ENCODE results near the gene METTL24. TPM values are rescaled to one million over a fixed set of nuclear protein-coding genes. Genes with fewer than 3 reads are reported as not detected.

METTL24 gene
- total RNA-seq, 1 experiment from 2014 or later = not detected

DNA sequence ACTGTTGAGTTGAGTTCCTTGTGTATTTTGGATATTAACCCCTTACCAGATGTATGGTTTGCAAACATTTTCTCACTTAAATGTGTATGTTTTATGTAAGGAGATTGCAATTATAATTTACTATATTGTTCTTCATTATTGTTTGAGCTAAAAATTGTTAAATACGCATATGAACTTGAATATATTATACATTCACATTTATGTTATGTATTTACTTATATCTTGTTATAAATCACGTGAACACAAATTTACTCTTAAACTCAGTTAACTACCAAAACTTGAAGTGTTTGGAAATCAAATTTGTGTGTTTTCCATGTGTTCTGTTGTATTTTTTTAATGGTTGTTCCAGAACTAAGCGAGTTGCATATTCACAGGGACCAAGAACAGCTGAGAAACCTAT, 159.6 kb downstream of the METTL24 start:
- BruUV-seq (replicated peaks) = no TSS peak
- no peak for DNase-seq
- Histone ChIP-seq H3K4me2 (no peak overlapping the region), H3K9me3 (ENCODE audit: insufficient read depth, low read depth) (no peaks in the 10 kb centered on the region), H3K4me3 (no peak overlapping the region), H3K27ac (no peak overlapping the region), H3K36me3 (ENCODE audit: low read depth) (peaks cover 6% of the 10 kb centered on the region), H3F3A (ENCODE audit: insufficient read depth, low read depth) (no peaks in the 10 kb centered on the region), H3K27me3 (ENCODE audit: insufficient read depth, low read depth) (no peaks in the 10 kb centered on the region), H2AFZ (no peak overlapping the region), H3K4me1 (replicated peaks; ENCODE audit: insufficient read depth) (no peaks in the 10 kb centered on the region), H3K9me2 (ENCODE audit: insufficient read depth) (no peaks in the 10 kb centered on the region), H3K79me2 (ENCODE audit: low read depth) (peaks cover 24% of the 10 kb centered on the region), H4K20me1 (ENCODE audit: insufficient read depth) (peaks cover 5% of the 10 kb centered on the region)
- TF ChIP-seq, protein P1, sequence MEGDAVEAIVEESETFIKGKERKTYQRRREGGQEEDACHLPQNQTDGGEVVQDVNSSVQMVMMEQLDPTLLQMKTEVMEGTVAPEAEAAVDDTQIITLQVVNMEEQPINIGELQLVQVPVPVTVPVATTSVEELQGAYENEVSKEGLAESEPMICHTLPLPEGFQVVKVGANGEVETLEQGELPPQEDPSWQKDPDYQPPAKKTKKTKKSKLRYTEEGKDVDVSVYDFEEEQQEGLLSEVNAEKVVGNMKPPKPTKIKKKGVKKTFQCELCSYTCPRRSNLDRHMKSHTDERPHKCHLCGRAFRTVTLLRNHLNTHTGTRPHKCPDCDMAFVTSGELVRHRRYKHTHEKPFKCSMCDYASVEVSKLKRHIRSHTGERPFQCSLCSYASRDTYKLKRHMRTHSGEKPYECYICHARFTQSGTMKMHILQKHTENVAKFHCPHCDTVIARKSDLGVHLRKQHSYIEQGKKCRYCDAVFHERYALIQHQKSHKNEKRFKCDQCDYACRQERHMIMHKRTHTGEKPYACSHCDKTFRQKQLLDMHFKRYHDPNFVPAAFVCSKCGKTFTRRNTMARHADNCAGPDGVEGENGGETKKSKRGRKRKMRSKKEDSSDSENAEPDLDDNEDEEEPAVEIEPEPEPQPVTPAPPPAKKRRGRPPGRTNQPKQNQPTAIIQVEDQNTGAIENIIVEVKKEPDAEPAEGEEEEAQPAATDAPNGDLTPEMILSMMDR (conservative IDR thresholded peaks at IDR 0.05) = no peak
- TF ChIP-seq EZH2 (IDR thresholded peaks at IDR 0.05; ENCODE audit: low read depth) = no peak
- ChIA-PET POLR2A (ENCODE audit: unreplicated experiment) (no interaction called here), CTCF (no interaction called here)
- intact Hi-C loops (cut with micrococcal nuclease; ENCODE audit: unreplicated experiment) = no loop called here

DNA sequence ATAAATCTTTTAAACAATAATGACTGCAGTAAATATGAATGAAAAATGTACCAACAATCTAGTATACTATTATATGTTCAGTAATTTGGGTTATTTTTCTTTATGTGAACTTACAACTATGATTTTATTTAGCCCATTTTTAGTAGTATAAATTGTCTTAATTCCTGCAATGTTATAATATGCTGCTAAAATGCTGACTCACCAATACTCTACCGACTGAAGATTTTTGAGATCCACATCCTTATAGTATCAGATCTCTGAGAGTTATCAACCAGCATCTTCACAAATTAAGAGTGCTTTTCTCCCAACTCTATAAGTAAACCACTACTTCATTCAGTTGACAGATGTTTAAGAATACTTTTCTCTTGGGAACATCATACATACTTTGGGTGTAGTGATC, 161.3 kb downstream of the METTL24 start:
- H3K79me2 ChIP-seq (ENCODE audit: low read depth) = peaks cover 28% of the 10 kb centered on the region
- intact Hi-C loops (cut with micrococcal nuclease; ENCODE audit: unreplicated experiment) = no loop called here
- no peak for DNase-seq
- POLR2A ChIA-PET (ENCODE audit: unreplicated experiment) = no interaction called here
- CTCF ChIA-PET = no interaction called here
- TF ChIP-seq EZH2 (IDR thresholded peaks at IDR 0.05; ENCODE audit: low read depth) = no peak
- TF ChIP-seq, protein P1 (conservative IDR thresholded peaks at IDR 0.05) = no peak
- H3K4me3 ChIP-seq = no peak overlapping the region
- no peaks in the 10 kb centered on the region for H3K4me1 ChIP-seq (replicated peaks; ENCODE audit: insufficient read depth)
- H2AFZ ChIP-seq = no peak overlapping the region
- no peaks in the 10 kb centered on the region for H3K27me3 ChIP-seq (ENCODE audit: insufficient read depth, low read depth)
- no TSS peak for BruUV-seq (replicated peaks)
- no peak overlapping the region for H3K27ac ChIP-seq
- peaks cover 7% of the 10 kb centered on the region for H3K36me3 ChIP-seq (ENCODE audit: low read depth)
- peaks cover 10% of the 10 kb centered on the region; the same call in 1 of the 2 replicates for H4K20me1 ChIP-seq (ENCODE audit: insufficient read depth)
- H3K9me3 ChIP-seq (ENCODE audit: insufficient read depth, low read depth) = no peaks in the 10 kb centered on the region
- H3K9me2 ChIP-seq (ENCODE audit: insufficient read depth) = no peaks in the 10 kb centered on the region
- no peaks in the 10 kb centered on the region for H3F3A ChIP-seq (ENCODE audit: insufficient read depth, low read depth)
- no peak overlapping the region for H3K4me2 ChIP-seq

DNA sequence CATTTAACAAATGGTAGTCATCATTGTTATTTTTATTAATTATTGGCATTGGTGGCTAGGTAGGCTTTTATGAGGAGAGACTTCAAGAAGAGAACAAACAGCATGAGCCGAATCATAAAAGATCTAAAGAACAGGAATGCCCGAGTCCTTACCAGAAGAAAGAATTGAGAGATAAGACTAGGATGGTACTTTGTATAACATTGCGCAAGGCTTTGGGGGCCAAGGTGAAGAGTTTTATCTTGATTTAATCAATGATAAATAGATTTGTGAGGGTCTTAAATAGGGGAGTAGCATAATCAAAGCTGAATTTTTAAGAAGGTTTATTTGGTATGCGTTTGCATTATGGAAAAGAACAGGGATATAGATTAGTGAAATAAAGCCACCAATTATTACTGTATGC, 162.5 kb downstream of the METTL24 start:
- H3K36me3 ChIP-seq (ENCODE audit: low read depth) = peaks cover 7% of the 10 kb centered on the region
- ChIA-PET POLR2A (ENCODE audit: unreplicated experiment) (no interaction called here), CTCF (no interaction called here)
- no peaks in the 10 kb centered on the region for H3K9me2 ChIP-seq (ENCODE audit: insufficient read depth)
- H3K9me3 ChIP-seq (ENCODE audit: insufficient read depth, low read depth) = no peaks in the 10 kb centered on the region
- no peak overlapping the region for H3K4me2 ChIP-seq
- H3K4me1 ChIP-seq (replicated peaks; ENCODE audit: insufficient read depth) = no peaks in the 10 kb centered on the region
- no peak for DNase-seq
- H2AFZ ChIP-seq = no peak overlapping the region
- H3K27ac ChIP-seq = no peak overlapping the region
- TF ChIP-seq EZH2 (IDR thresholded peaks at IDR 0.05; ENCODE audit: low read depth) = no peak
- TF ChIP-seq, protein P1 (conservative IDR thresholded peaks at IDR 0.05) = no peak
- intact Hi-C loops (cut with micrococcal nuclease; ENCODE audit: unreplicated experiment) = no loop called here
- no TSS peak for BruUV-seq (replicated peaks)
- no peaks in the 10 kb centered on the region for H3K27me3 ChIP-seq (ENCODE audit: insufficient read depth, low read depth)
- peaks cover 38% of the 10 kb centered on the region for H3K79me2 ChIP-seq (ENCODE audit: low read depth)
- no peaks in the 10 kb centered on the region for H3F3A ChIP-seq (ENCODE audit: insufficient read depth, low read depth)
- H4K20me1 ChIP-seq (ENCODE audit: insufficient read depth) = peaks cover 18% of the 10 kb centered on the region
- H3K4me3 ChIP-seq = no peak overlapping the region

Other genes starting within 250 kb of the METTL24 start
- 14.8 and 17.0 TPM in 2 replicates for gene WASF1, start 178.7 kb downstream of the METTL24 start, total RNA-seq (2021)
- 18.3 and 19.0 TPM in 2 replicates for gene CDC40, start 177.9 kb downstream of the METTL24 start, total RNA-seq (2021)
- gene DDO, start 57.2 kb upstream of the METTL24 start, total RNA-seq (2021) = 2.0 and 3.6 TPM in 2 replicates
- gene SLC22A16, start 118.3 kb upstream of the METTL24 start, total RNA-seq (2021) = not detected in 2 replicates

Measured in PC-9 (cell line).